GM12873 (cell line): ENCODE measurements around the gene CPA5.

Experiments used
- TF ChIP-seq, protein P1 (sequence below): IDR thresholded peaks from 2 replicates; pipeline ENCODE4 v1.5.1; 2012; ENCODE audit warnings: low read depth, mild to moderate bottlenecking, moderate library complexity, low read length, control low read depth; ENCODE audit not compliant: insufficient read depth; ENCODE audit errors: missing control alignments

Gene CPA5

DNA sequence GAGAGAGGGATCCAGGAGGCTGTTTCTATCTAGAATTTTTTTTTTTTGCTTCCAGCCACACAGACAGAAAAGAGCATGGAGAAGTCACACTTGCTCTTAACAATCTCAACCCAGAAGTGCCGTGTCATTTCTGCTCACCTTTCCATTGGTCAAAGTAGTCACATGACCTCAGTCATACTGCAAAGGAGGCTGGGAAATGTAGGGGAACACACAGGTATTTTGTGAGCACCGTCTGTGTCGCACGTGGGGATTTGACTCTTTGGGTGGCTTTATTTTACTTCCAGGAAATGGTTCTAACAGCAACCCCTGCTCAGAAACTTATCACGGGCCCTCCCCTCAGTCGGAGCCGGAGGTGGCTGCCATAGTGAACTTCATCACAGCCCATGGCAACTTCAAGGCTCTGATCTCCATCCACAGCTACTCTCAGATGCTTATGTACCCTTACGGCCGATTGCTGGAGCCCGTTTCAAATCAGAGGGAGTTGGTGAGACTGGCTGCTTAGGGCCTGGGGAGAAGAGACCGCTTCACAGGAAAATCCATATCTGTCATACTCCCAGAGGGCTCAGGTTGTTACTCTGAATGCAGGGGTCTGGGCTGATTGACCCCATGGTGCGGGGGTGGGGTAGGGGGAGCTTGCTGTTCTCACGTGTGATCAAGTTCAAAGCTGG is 22.6 kb downstream of the CPA5 start:
- TF ChIP-seq, protein P1, sequence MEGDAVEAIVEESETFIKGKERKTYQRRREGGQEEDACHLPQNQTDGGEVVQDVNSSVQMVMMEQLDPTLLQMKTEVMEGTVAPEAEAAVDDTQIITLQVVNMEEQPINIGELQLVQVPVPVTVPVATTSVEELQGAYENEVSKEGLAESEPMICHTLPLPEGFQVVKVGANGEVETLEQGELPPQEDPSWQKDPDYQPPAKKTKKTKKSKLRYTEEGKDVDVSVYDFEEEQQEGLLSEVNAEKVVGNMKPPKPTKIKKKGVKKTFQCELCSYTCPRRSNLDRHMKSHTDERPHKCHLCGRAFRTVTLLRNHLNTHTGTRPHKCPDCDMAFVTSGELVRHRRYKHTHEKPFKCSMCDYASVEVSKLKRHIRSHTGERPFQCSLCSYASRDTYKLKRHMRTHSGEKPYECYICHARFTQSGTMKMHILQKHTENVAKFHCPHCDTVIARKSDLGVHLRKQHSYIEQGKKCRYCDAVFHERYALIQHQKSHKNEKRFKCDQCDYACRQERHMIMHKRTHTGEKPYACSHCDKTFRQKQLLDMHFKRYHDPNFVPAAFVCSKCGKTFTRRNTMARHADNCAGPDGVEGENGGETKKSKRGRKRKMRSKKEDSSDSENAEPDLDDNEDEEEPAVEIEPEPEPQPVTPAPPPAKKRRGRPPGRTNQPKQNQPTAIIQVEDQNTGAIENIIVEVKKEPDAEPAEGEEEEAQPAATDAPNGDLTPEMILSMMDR = no peak

DNA sequence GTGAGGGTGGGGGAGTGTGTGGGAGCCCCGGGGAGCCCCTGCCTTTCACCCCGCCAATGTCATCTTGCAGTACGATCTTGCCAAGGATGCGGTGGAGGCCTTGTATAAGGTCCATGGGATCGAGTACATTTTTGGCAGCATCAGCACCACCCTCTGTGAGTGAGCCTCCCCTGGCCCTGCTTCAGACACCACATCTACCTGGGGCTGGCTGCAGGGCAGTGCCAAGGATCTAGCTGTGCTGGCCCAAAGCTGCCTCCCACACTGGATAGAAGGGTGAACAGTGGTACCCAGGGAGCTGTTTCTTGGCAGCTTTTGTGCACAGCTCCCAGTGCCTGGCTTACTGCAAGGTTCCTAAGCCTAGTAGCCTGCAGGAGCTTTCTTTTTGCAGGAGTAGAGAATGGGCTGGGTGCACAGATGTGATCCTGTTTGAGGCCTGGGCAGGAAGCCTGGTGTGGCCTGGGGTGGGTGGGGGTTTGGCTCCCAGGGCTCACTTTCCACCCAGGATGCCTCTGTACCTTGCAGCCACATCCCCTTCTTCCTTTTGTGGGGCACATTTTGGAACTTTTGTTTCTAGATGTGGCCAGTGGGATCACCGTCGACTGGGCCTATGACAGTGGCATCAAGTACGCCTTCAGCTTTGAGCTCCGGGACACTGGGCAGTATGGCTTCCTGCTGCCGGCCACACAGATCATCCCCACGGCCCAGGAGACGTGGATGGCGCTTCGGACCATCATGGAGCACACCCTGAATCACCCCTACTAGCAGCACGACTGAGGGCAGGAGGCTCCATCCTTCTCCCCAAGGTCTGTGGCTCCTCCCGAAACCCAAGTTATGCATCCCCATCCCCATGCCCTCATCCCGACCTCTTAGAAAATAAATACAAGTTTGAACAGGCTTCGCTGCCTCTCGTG is 23.5 kb downstream of the CPA5 start:
- TF ChIP-seq, protein P1 = no peak

DNA sequence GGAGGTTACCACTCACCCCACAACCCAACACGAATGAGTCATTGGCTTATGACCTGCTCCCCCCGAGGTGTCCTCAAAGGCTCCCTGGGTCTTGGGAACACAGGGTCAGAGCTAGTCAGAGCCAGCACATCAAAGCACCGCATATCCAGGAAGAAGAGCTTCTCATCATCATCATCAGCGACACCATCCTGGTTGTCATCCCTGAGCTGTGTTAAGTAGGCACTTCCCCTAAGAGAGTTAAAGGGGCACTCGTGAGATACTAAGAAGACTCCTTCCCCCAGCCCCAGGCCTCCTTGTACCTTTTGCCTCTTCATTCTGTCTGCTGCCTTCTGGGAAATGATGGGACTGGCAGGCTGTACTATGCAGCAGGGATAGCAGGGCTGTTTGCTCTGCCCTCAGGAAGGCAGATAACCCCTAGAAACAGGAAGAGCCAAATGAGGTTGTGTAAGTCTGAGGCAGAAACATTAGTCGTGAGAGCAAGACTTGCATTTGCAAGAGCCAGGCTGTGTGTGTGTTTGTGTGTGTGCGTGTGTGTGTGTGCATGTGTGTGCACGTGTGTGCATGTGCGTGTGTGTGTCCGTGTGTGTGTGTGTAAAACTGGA is 24.6 kb downstream of the CPA5 start:
- TF ChIP-seq, protein P1 = no peak

DNA sequence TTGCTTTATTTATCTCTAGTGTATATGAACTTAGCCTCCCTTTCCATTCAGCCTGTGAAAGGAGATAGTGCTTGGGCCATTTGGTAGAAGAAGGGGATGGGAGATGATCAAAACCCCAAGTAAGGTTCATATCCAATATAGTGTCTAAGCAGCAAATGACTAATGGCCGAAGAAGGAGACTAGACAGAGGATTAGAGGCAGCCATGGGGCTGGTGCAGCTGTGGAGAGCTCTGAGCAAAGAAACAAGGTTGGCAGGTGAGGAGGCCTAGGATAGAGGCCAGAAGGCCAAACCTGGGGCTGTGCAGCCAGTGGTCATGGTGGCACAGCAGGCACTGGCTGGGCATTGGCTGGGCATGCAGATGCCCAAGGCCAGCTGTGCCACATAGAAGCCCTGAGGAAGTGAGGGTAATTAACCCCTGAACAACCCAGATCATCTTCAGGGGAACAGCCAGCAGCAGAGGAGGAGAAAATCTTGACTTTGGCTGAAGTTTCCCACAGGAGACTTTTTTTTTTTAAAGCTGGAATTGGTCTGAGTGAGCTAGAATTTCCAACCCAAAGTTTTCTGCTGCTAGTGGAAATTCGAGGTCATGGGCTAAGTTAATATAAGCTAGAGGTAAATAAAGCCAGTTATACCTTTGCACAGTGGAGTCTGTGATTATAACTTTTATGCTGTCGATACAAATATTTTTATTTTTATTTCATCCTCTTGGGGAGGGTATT is 25.4 kb downstream of the CPA5 start:
- TF ChIP-seq, protein P1 = no peak

DNA sequence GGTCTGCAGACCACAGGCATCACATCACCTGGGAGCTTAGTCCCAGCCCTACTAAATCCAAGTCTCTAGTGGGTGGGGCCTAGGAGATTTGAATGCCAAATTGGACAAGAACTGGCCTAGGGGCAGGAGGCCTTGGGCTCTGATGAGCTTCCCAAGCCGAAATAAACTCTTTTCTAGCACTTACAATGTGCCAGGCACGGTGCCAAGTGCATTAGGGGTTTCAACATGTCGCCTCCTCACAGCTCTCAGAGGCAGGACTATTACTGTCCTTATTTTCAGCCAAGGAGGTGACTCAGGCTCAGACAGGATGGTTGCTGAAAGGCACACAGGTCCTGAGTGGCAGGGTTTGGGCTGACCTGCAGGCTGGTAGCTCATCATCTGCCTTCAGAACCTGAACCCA is 26.4 kb downstream of the CPA5 start:
- TF ChIP-seq, protein P1 = no peak

DNA sequence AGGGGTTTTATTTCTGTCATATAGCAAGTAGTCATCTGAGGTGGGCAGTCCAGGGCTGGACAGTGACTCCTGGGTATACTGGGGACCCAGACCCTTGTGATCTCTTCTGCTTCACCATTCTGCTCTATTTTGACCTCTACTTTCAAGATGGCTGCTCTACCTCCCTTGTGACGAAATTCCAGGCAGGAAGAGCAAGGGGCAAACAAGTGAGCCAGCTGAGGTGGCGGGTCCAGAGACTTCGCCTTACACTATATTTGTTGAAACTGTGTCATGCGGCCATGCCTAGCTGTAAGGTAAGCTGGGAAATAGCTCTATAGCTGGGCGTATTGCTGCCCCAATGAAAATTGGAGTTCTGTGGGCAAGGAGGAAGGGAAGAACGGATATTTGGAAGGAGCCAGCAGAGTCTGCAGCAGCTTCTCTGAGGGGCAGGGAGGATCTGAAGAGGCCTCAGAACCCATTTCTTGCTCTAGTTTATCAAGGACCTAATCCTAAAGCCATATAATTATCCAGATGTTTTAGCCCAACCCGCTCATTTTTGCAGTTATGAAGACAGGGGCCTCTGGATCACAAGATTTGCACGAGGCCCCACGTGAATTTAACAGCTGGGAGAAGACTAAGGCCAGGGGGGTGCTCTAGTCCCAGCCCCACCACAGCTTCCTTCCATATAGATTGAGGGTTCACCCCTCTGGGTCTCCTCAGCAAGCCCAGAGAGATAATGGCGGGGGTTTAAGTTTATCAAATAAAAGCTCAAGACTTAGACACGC is 28.0 kb downstream of the CPA5 start:
- TF ChIP-seq, protein P1 = no peak
